Renal cortical epithelial cell (primary cell): ENCODE measurements around the gene PCDHA5. TPM values are rescaled to one million over a fixed set of nuclear protein-coding genes. Genes with fewer than 3 reads are reported as not detected.
A peak's percentile ranks its signal among the peaks of the same experiment; 100 is the strongest.
"Not testable (repeated sequence)": the region's sequence is repeated elsewhere in the genome, so short reads cannot be mapped to it uniquely, and the experiment has no call there.

Source experiments
- DNase-seq: peaks from one replicate; pipeline ENCODE4 v3.0.0-alpha.2; 2011; ENCODE audit warnings: low read depth
- total RNA-seq: library from RNA; depleted of rRNA; stranded (reverse); fragments of >200 nt; gene quantifications from 2 replicates; pipeline ENCODE4 v1.2.3, GENCODE V29; 2014

PCDHA5 gene
- total RNA-seq: 0.94 TPM in 1 of 2 replicates, not detected in the other

GRCh38 chr5:140821375-140822280 lies at the start of gene PCDHA5:
Gene PCDHA5 (plus strand): TSS chr5:140821613.
- DNase-seq: no peak

DNA sequence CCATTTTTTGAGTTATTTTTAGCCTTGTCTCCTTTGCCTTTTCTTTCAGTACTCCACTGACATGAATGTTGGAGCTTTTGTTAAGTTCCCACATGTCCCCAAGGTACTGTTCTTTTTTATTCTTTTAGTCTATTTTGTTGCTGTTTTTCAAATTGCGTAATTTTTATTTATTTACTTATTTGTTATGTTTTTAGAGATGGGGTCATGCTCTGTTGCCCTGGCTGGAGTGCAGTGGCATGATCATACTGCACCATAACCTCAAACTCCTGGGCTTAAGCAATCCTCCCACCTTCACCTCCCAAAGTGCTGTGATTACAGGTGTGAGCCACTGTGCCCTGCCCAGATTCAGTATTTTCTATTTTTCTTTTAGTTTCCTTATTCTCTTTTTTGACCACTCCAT lies 40.9 kb upstream of the PCDHA5 start:
- no peak for DNase-seq

- DNase-seq: no peak
Measured at GRCh38 chr5:140785905-140786686, 35.3 kb upstream of the PCDHA5 start, which contains the start of gene PCDHA1. Gene PCDHA1 (plus strand): TSS chr5:140786140.

- DNase-seq: not testable (repeated sequence)
Measured at GRCh38 chr5:140787422-140787821, 34.0 kb upstream of the PCDHA5 start.

DNA sequence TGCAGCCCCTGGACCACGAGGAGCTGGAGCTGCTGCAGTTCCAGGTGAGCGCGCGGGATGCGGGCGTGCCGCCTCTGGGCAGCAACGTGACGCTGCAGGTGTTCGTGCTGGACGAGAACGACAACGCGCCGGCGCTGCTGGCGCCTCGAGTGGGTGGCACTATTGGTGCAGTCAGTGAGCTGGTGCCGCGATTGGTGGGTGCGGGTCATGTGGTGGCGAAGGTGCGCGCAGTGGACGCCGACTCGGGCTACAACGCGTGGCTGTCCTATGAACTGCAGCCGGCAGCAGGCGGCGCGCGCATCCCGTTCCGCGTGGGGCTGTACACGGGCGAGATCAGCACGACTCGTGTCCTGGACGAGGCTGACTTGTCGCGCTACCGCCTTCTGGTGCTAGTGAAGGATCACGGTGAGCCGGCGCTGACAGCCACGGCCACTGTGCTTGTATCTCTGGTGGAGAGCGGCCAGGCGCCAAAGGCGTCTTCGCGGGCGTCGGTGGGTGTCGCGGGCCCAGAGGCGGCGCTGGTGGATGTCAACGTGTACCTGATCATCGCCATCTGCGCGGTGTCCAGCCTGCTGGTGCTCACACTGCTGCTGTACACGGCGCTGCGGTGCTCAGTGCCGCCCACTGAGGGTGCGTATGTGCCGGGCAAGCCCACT lies 33.4 kb upstream of the PCDHA5 start:
- not testable (repeated sequence) for DNase-seq

DNA sequence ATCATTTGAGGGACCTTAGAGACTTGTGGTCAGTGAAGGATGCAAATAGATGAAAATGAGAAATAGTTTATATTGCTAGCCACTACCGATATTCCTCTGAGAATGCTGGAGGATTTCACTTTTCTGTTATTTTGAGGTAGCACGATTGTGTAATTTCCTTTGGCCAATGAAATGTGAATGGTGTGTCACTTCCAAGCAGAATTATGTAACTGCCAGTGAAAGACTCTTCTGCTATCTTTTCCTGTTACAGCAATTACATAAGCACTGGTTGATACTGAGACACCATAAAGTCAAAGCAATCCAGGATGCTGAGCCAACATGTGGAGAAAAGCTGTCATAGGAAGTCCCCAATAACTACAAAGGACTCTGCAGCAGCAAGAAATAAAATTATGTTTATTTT lies 30.3 kb upstream of the PCDHA5 start:
- DNase-seq: no peak

- DNase-seq: no peak
Measured at GRCh38 chr5:140794595-140795258, 26.7 kb upstream of the PCDHA5 start, which contains the start of gene PCDHA2. Gene PCDHA2 (plus strand): TSS chr5:140794852.

DNA sequence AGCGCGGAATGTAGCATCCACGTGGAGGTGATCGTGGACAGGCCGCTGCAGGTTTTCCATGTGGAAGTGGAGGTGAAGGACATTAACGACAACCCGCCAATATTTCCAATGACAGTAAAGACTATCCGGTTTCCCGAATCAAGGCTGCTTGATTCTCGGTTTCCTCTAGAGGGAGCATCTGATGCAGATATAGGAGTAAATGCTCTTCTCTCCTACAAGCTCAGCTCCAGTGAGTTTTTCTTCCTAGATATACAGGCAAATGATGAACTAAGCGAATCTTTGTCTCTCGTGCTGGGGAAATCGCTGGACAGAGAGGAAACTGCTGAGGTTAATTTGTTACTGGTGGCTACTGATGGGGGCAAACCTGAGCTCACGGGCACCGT lies 26.2 kb upstream of the PCDHA5 start:
- no peak for DNase-seq

DNA sequence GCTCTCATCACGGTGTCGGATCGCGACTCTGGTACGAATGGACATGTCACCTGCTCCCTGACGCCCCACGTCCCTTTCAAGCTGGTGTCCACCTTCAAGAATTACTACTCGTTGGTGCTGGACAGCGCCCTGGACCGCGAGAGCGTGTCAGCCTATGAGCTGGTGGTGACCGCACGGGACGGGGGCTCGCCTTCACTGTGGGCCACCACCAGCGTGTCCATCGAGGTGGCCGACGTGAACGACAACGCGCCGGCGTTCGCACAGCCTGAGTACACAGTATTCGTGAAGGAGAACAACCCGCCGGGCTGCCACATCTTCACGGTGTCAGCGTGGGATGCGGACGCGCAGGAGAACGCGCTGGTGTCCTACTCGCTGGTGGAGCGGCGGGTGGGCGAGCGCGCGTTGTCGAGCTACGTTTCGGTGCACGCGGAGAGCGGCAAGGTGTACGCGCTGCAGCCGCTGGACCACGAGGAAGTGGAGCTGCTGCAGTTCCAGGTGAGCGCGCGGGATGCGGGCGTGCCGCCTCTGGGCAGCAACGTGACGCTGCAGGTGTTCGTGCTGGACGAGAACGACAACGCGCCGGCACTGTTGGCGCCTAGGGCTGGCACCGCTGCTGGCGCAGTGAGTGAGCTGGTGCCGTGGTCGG lies 25.2 kb upstream of the PCDHA5 start:
- not testable (repeated sequence) for DNase-seq

GRCh38 chr5:140796718-140797095 lies 24.7 kb upstream of the PCDHA5 start:
- DNase-seq: no peak

DNA sequence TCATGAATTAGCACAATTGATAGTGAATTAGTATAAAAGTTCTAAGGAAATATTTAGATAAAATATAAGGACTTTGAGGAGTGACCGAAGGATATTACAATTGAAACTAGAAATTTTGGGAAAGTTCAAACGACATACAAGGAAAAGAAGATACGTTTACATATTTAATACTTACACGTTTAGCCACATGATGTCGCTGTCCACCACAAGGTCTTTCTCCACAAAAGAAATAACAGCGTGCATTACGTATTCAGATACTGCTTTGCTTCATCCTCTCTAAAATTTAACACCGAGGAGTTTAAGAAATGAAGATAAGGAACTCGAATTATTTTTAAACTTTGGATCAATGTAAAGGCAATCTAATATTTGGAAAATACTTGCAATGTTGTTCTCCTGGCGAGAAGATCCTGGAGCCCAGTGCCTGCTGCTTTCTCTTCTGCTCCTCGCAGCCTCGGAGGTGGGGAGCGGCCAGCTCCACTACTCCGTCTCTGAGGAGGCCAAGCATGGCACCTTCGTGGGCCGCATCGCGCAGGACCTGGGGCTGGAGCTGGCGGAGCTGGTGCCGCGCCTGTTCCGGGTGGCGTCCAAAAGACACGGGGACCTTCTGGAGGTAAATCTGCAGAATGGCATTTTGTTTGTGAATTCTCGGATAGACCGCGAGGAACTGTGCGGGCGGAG lies 20.5 kb upstream of the PCDHA5 start, which contains the start of gene PCDHA3:
Gene PCDHA3 (plus strand): TSS at position 242 of the 678 bp plus-strand sequence.
- peak; percentile 9 for DNase-seq

DNA sequence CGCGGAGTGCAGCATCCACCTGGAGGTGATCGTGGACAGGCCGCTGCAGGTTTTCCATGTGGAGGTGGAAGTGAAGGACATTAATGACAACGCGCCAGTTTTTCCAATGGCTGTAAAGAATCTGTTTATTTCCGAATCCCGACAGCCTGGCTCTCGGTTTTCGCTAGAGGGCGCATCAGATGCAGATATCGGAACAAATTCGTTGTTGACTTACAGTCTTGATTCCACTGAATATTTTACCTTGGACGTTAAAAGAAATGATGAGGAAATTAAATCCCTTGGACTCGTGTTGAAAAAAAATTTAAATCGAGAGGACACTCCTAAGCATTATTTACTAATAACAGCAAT lies 19.9 kb upstream of the PCDHA5 start:
- no peak for DNase-seq

- DNase-seq: not testable (repeated sequence)
Measured at GRCh38 chr5:140802381-140802780, 19.0 kb upstream of the PCDHA5 start.

- DNase-seq: no peak
Measured at GRCh38 chr5:140802781-140803271, 18.6 kb upstream of the PCDHA5 start.

- peak; percentile 21 for DNase-seq
Measured at GRCh38 chr5:140806834-140807775, 14.3 kb upstream of the PCDHA5 start, which contains the start of gene PCDHA4. Gene PCDHA4 (plus strand): TSS chr5:140807068.

- DNase-seq: not testable (repeated sequence)
Measured at GRCh38 chr5:140808241-140808888, 13.0 kb upstream of the PCDHA5 start.

DNA sequence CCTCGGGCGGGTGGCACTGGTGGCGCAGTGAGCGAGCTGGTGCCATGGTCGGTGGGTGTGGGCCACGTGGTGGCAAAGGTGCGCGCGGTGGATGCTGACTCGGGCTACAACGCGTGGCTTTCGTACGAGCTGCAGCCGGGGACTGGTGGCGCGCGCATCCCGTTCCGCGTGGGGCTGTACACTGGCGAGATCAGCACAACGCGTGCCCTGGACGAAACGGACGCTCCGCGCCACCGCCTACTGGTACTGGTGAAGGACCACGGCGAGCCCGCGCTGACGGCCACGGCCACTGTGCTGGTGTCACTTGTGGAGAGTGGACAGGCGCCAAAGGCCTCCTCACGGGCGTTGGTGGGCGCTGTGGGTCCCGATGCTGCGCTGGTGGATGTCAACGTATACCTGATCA lies 12.5 kb upstream of the PCDHA5 start:
- no peak for DNase-seq

GRCh38 chr5:140822281-140822629 lies 842 bp downstream of the PCDHA5 start:
- no peak for DNase-seq

DNA sequence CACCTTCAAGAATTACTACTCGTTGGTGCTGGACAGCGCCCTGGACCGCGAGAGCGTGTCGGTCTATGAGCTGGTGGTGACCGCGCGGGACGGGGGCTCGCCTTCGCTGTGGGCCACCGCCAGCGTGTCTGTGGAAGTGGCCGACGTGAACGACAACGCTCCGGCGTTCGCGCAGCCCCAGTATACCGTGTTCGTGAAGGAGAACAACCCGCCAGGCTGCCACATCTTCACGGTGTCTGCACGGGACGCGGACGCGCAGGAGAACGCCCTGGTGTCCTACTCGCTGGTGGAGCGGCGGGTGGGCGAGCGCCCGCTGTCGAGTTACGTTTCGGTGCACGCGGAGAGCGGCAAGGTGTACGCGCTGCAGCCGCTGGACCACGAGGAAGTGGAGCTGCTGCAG lies 1.6 kb downstream of the PCDHA5 start:
- not testable (repeated sequence) for DNase-seq
